Activated CD4-positive, alpha-beta T cell treated with anti-CD3 and anti-CD28 coated beads, Interleukin-2, amount 50 U/mL, for 16 hours (primary cell): ENCODE measurements around the gene RCOR2.
"Not testable (repeated sequence)": the region's sequence is repeated elsewhere in the genome, so short reads cannot be mapped to it uniquely, and the experiment has no call there.

Source experiments
- DNase-seq: peaks from one replicate; pipeline ENCODE4 v3.0.0-alpha.2; 2020

Gene RCOR2

DNA sequence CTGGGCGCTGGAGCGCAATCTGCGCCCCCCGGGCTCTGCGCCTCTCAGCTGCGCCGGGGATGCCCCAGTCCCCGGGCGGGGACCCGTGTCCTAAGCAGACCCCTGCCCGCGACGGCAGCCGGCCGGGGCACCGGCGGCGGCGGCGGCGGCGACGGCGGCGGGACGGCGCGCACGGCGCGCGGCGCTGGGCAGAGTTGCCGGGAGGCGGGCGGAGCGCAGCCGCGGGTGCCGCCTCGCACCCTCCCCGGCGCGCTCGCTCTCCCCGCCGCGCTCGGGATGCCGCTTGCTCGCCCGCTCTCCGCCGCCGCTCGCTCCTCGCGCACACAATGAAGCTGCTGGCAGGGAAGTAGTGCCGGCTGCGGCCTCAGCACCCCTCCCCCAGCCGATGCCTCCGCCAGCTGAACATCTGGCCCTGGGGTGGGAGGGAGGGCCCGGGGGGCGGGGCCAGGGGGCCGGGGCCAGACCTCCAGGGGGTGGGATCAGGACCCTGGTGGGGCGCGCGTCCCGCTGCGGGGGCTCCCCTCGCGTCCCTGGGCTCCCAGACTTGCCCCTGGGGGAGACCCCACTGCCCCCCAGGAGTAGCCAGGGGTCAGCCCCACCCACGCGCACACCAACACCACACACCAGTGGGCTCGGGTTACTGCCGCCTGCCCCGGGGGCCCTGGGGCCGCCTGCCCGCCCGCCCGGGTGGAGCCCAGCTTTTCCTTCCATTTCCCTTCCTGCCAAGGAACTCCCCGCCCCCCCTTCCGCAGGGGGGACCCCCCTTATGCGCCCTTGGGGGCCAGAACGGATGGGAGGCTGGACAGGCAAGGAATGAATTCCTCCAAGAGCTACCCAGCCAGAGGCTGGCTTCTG lies at the start of gene RCOR2:
Gene RCOR2 (minus strand): TSS at position 328 of the 855 bp plus-strand sequence. CDS start 708 bp downstream, outside the sequence.
- DNase-seq, result peak; percentile 52

DNA sequence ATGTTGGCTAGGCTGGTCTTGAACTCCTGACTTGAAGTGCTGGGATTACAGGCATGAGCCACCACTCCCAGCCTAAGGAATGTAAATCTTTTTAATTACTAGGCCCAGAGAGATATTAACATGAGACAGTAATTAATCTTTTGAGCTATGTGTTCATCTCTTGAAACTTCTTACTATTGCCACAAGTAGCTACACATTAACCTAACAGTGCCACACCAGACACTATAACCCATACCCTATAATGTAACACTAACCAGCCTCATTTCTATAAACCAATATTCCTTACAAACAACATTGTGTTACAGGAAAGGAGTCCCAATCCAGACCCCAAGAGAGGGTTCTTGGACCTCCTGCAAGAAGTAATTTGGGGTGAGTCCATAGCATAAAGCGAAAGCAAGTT lies 49.5 kb upstream of the RCOR2 start:
- DNase-seq, result no peak

DNA sequence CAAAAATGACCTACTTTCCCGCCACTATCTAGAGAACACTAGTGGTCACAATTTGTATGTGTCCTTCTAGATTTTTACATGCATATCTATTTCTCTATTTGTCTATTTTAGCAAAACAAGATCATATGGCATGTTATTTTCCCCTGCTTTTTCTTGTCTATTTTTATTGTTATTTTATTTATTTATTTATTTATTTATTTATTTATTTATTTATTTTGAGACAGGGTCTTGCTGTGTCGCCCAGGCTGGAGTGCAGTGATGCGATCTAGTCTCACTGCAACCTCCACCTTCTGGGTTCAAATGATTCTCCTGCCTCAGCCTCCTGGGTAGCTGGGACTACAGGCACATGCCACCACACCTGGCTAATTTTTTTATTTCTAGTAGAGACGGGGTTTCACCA lies 46.9 kb upstream of the RCOR2 start:
- not testable (repeated sequence) for DNase-seq

DNA sequence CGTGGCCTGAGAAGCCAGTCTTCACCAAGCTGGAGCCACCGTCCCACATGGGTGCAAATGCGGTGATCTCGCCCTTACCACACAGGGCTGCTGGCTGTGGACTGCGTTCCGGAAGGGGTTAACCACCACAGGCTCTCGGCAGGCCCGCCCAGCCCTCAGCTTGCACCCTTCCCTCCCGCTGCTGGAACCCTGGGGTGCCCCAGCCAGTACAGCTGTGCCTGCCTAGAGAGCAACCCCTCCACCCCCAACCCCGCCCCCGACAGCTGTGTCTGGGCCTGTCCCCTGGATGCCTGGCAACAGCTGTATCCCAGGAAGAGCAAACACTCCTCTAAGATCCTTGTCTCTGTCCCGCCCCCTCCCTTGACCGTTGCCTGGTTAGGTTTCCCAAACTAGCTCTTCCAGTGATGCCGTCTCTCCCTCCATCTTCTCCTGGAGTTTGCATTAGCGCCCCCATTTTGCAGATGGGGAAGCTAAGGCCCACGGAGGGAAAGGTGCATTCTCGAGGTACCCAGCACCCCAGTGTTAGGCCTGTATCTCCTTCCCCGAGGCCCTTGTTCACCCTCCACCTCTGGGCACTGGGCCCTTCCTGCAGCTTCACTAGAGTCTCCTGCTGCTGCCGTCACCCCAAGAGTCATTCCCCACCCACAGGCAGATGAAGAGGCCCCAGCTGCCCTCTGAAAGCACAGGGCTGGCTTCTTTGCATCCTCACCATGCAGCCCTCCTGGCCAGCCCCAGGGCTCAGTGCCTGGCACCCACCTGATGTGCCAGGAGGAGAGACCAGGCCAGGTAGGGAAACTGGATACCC lies 44.8 kb upstream of the RCOR2 start:
- DNase-seq, result peak; percentile 51

DNA sequence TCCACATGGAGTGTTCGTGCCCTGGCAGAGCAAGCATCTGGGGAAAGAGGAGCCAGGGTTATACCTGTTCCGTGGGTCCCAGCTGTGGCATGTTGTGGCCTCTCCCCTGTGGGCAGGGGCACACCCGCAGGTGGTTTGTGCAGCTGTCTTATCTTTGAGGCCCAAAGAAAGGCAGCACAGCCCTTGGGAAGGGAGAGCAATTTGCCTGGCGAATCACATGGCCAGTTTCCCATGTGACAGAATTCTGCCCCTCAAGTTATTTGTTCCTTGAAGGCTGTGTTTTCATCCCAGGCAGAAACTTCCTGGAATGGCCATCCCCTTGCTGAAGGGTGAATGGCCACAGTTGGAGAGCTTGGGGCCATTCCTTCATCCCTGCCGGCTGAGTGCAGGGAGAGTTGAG lies 41.0 kb upstream of the RCOR2 start:
- no peak for DNase-seq

DNA sequence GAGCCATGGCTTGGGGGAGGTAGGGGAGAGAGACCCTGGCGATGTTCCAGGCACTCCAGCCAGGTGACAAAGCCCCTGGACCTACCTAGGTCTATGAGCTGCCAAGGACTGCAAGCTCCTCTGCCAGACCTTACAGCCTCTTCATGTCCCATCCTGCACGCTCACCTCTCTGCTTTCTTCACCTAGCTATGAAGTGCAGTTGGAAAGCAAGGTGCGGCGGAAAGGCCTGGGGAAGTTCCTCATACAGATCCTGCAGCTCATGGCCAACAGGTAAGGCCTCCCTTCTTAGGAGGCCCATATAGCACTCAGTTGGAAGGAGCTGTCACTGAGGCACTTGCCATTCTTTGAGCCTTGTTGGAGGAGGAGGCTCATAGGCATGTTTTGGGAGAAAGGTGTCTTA lies 35.6 kb upstream of the RCOR2 start:
- no peak for DNase-seq

DNA sequence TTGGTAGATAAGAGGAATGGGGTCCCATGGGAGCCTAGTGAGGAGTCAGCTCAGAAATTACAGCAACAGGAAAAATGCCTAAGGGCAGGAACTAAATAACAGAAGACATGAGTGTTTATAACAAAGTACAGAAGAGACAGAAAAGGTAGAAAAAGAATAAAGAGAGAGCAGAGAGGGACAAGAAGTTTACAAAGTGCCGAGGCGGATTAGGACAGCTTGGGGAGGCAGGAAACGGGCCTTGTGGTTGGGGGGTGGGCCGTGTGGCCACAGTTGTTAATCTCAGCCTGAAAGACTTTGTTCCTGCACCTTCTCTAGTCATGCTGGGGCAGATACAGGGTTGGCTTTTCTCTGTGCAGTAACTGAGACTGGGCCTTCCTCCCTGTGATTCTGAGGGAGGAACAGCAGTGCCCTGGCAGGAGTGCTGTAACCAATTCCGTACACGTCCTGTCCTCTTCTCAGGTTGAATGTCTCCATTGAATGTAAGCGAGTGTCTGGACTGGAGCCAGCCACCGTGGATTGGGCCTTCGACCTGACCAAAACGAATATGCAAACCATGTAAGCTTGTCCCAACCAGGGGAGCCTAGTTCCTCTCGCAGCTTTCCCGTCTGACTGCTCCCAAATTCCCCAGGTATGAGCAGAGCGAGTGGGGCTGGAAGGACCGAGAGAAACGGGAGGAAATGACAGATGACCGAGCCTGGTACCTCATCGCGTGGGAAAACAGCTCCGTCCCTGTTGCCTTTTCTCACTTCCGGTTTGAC lies 35.0 kb upstream of the RCOR2 start:
- DNase-seq, result peak; percentile 50

DNA sequence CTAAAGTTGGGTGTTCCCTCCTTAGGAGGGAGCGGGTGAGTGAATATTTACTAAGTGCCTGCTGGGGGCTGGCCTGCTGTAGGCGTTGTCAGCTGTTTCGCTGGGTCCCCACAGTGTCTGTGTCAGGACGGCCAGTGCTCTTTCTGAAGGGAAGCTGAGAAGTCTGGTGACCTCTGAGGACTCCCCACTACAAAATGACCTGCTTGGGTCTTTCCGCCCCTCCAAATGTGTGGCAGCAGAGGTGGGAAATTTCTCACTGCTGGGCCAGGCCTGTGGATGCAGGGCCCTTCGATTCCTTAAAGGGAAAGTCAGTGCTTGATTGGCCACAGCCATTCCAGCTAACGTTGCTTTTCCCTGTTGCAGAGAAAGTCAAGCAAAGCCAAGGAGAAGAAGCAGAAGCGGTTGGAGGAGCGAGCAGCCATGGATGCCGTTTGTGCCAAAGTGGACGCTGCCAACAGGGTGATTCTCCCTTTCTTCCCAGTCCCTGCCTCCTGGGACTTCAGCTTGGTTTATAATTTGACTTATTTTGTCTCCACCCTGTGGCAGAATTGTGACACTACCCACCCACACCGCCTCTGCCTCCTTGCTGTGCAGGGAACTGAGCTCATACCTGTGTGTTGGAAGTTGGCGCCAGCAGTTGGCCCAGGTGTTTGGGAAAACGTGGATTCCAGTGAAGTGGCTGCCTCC lies 28.7 kb upstream of the RCOR2 start:
- DNase-seq, result peak; percentile 54

DNA sequence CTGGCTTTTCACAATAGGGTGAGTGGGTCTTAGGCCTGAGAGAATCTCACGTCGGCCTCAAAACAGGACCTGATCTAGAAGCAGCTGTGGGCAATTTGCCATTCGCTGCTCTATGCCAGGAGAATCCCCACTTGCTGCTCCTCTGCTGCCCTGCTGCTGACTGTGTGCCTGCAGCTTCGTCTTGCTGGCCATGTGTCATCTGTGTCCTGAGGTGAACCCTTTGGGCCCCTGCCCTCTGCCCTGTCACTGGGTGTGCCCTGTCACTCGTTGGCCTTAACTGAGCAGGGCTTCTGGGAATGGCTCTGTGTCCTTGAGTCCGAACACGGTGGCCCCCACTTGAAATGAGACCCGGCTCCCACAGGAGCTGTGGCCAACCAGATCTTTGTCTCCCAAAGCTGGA lies 28.0 kb upstream of the RCOR2 start:
- DNase-seq, result no peak

DNA sequence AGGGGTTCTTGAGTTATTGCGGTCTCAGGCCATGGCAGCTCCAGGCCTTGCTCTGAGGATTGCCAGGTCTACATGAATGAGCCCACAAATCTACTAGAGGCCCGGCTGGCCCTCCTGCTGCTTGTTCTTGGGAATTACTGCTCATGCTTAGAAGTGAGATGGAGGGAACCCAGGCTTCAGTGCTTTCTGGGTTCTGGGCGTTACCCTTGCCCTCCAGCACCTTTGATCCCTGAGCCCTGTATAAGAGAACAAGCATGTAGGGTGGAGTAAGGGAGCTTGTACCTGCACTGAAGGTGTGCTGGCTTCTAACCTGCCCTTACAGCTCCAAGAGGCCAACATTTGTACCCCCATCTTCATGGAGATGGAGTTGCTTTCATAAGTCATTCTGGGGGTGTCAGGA lies 25.8 kb upstream of the RCOR2 start:
- DNase-seq, result no peak

DNA sequence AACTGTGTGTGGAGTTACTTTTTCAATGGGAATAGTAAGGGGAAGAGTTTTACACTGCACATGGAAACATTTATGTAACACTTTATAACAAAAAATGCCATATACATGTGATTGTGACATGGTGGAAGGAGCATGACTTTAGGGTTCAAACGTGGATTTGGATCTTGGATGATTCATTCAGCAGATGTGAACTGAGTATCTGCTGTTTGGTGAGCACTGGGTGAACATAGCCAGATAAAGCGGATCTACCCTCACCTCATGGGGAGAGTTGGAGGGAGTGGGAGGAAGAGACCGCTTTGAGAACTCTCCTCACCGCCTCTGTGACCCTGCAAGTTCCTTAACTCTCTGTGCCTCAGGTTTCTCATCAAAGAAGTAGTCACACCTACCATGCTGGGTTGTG lies 24.9 kb upstream of the RCOR2 start:
- no peak for DNase-seq

DNA sequence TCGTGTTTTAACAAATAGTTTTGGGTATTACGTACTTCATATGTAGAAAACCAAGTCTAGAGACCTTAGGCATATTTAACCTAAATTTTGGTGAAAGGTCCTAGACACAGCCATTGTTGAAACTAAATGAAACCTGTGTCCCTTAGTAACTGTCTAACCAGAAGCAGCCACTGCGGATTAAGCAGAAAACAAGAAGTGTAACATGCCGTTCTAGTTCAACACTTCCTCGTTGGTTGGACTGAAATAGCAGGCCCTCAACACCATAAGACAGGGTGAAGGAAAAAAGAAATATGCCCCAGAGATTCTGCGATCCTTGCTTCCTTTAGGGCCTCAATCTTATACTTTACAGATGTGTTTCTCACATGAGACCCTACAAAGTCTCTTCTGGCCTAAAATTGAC lies 23.8 kb upstream of the RCOR2 start:
- no peak for DNase-seq

DNA sequence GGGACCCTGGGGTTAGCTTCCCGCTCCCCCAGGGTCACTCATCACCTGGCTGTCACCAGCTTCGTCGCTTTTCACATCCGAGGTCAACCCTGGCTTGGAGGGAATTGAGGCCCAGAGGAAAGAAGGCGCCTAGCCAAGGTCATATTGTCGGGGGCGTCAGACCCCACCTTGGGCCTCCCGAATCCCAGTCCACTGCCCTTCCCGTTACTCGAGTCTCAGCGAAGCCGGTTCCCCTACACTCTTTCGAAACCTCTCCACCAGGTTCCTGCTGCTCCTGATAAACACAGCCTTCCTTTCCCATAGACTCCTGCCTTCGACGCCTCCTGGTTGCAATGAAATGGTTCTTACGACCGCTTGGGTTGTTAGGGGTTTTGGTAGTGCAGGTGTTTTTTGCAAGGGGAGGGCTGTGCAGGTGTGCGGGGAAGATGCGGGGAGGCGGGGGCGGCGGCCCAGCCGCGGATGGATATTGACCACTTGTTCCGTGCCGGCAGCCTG lies 22.5 kb upstream of the RCOR2 start:
- no peak for DNase-seq

DNA sequence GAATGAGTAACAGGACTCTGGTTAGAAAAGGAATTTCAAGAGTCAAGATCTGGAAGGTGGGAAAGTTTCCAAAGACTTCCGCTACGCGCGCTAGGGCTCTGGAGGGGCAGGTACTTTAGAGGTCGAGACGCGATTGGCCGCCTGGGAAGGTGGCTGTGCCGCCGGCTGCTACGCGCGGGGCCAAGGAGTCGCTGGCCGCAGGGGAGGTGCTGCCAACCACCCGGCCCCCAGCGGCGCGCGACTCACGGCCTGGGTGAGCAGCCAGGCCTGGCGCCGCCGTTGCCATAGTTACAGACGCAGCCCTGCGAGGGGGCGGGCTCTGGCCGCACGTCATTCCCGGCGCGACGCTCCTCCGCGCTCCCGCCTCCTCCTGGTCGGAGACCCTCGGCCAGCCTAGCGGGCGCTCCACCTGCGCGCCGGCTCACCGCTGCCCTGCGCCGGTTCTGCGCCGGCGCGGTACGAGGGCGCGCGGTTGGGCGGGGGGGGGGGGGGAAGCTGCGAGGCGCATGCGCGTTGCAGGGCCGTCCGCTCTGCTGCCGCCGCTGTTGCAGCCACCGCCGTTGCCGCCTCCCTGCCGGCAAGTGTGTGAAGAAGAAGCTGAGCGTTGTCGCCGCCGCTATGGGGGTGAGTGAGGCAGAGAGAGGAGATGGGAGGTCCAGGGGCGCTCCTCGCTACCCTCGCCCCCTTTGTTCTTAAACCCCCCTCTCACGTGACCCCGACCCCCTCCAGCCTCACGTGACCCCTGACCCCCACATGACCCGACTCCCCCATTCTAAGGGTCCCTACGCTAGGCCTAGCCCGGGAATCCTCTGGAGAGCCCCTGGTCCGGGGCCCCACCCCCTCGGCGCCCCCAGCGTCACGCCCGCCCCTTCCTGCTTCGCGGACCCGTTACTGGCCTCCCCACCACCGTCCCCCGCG lies 21.8 kb upstream of the RCOR2 start, which contains the start of gene NAA40:
Gene NAA40 (plus strand): TSS at position 524 of the 918 bp plus-strand sequence. CDS start 95 bp downstream, at position 619.
- DNase-seq, result peak; percentile 97

DNA sequence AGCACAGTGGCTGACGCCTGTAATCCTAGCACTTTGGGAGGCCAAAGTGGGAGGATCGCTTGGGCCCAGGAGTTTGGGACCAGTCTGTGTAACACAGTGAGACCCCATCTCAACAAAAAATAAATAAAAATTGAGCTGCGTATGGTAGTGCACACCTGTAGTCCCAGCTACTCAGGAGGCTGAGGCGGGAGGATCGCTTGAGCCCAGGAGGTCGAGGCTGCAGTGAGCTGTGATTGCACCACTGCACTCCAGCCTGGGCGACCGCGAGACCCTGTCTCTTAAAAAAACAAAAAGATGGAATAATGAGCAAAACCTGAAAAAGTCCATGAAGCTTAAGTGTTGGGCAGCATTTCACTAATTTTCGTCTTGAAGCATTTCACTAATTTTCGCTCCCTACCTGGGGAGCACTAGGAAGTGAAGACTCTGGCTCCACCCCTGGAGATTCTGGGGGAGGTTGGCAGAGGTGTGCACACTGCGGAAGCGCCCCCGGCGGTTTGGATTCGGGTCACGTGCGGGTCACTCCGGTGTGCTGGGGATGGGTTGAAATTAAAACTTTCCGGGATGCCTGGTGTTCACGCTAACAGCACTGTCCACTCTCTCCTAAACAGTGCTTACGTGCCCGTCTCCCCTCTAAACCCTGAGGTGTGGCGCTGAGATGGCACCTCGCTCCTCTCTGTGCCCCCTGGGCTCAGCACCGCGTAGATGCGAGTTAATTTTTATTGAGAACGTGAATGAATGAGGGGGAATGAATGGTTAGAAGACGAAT lies 20.9 kb upstream of the RCOR2 start:
- peak; percentile 23 for DNase-seq

DNA sequence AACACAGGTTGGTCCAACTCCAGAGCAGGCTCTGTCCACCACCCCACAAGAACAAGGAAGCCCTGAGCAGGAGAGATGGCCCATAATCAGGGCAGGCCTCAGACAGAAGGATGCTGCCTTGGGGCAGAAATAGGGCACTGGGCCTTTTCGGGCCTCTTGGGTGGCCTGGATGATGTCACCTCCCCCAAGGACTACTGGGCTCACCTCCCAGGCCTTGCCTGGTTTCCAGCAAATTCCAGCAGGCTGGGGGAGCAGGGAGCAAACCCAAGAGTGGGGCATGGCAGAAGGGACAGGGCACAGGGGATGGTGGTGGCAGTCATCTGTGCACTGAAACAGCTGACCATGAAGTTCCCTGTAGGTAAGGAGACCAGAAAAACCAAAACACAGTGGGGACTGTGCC lies 16.5 kb upstream of the RCOR2 start:
- DNase-seq, result no peak

DNA sequence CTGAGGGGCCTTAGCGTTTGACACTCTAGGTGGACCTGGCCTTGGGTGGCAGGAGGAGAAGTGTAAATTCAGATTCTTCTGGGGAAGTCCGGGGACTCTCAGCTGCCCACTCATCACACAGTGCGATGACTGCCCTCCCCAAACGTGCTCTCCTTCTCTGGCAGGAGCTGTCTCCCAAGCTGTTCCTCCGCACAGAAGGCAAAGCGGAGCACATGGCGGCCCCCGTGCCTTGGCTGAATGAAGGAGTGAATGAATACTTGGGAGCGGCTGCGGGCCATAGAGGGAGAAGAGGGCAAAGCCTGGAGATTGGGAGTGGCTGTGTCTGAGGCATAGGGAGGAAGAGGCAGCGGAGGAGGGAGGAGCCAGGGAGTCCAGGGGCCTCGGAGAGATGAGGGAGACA lies 14.9 kb upstream of the RCOR2 start:
- DNase-seq, result no peak

DNA sequence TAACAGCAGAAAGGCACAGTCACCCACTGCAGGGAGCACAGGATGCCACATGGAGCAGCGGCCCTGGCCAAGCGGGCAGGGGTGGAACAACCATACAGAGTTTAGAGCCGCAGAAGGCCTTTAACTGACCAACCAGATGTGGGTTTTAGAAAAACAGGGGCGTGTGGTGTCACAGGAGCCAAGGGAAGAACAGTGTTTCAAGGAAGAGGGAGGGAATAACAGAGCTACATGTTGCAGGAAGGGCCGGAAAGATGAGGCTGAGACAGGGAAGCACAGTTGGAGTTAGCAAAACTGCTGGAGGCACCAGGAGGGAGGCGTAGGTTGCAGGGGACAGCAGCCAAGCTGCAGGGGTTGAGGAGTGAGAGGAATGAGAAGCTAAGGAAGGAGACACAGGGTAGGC lies 14.1 kb upstream of the RCOR2 start:
- no peak for DNase-seq

DNA sequence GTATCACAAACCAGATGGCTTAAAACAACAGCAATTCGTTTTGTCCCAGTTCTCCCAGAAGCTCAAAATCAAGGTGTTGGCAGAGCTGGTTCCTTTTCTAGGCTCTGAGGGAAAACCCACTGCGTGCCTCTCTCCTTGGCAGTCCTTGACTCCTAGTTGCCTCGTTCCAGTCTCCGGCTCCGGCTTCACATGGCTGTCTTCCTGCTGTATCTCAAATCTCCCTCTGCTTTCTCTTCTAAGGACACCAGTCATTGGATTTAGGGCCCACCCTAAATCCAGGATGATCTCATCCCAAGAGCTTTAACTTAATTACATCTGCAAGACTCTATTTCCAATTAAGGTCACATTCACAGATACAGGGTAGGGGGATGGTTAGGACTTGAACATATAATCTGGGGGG lies 12.7 kb upstream of the RCOR2 start:
- DNase-seq, result no peak

DNA sequence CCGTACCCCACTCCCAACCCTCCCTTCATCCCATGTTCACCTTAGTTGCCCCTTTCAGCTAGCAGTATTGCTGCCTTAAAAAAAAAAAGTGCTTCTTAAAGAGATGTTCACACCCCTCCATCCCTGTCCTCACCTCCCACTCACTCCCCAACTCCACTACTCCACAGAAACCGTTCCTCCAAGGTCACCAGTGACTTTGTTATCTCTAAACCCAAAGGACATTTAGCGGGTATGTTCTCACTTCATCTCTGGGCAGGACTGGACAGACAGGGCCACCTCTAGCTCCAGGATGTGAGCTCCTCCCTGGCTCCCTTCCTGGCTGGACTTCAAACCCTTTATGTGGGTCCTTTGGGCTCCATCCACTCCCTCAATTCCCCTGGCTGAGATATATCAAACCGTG lies 6.4 kb upstream of the RCOR2 start:
- DNase-seq, result no peak
